ENCODE data around the gene GNAL. TPM values are rescaled to one million over a fixed set of nuclear protein-coding genes. Genes with fewer than 3 reads are reported as not detected.

Gene GNAL
- total RNA-seq, 3 donors from 2014 or later (not counting 1 experiment from before 2014, with no cell fraction given), result 10.9 to 15.0 (median 12.6) TPM

GRCh38 chr18:11808001-11808855 lies 119.2 kb downstream of the GNAL start:
- Mint-ChIP-seq H3K27me3 (ENCODE audit: low read depth in 2 of 2) (no peaks in the 10 kb centered on the region), H3K36me3 (no peaks in the 10 kb centered on the region), H3K27ac (no peak overlapping the region), H3K9me3 (no peaks in the 10 kb centered on the region), H3K4me3 (no peak overlapping the region), H3K4me1 (peaks cover 10 to 13% of the 10 kb centered on the region in 2 donors)
- Histone ChIP-seq H3K27ac (ENCODE audit: low read length) (no peak overlapping the region), H3K4me3 (ENCODE audit: low read length) (no peak overlapping the region), H3K36me3 (ENCODE audit: control insufficient read depth, insufficient read depth, low read length) (no peaks in the 10 kb centered on the region), H3K9me3 (ENCODE audit: control insufficient read depth, insufficient read depth, low read length) (no peaks in the 10 kb centered on the region), H3K4me1 (ENCODE audit: control insufficient read depth, insufficient read depth, low read length) (no peaks in the 10 kb centered on the region), H3K27me3 (ENCODE audit: control insufficient read depth, insufficient read depth, low read length) (no peaks in the 10 kb centered on the region)
- DNase-seq (no peak), ATAC-seq (no peak)
- TF ChIP-seq CTCF (IDR thresholded peaks at IDR 0.05), result no peak
- intact Hi-C loops (cut with micrococcal nuclease), result loop anchor here (5.0 kb wide), 2 partner anchors 44 to 46 kb away; partner anchors contain the start of gene CHMP1B
- WGBS (ENCODE audit: insufficient coverage), result 85% methylated on average over 11 of the region's 11 CpGs

- no peaks in the 10 kb centered on the region for H3K4me1 ChIP-seq (ENCODE audit: control insufficient read depth, insufficient read depth, low read length)
- no peaks in the 10 kb centered on the region for H3K27me3 ChIP-seq (ENCODE audit: control insufficient read depth, insufficient read depth, low read length)
- Mint-ChIP-seq H3K4me1 (peaks cover 10 to 13% of the 10 kb centered on the region in 2 donors), H3K27ac (no peak overlapping the region), H3K9me3 (no peaks in the 10 kb centered on the region), H3K27me3 (ENCODE audit: low read depth in 2 of 2) (no peaks in the 10 kb centered on the region), H3K36me3 (no peaks in the 10 kb centered on the region), H3K4me3 (no peak overlapping the region)
- DNase-seq (no peak), ATAC-seq (no peak)
- no peaks in the 10 kb centered on the region for H3K36me3 ChIP-seq (ENCODE audit: control insufficient read depth, insufficient read depth, low read length)
- no peak for TF ChIP-seq CTCF (IDR thresholded peaks at IDR 0.05)
- no peaks in the 10 kb centered on the region for H3K9me3 ChIP-seq (ENCODE audit: control insufficient read depth, insufficient read depth, low read length)
- H3K27ac ChIP-seq (ENCODE audit: low read length), result no peak overlapping the region
- intact Hi-C loops (cut with micrococcal nuclease), result loop anchor here (5.0 kb wide), 2 partner anchors 42 to 48 kb away; partner anchors contain the start of gene CHMP1B
- no peak overlapping the region for H3K4me3 ChIP-seq (ENCODE audit: low read length)
- WGBS (ENCODE audit: insufficient coverage), result 92% methylated on average over 6 of the region's 6 CpGs
These were observed 120.8 kb downstream of the GNAL start for GRCh38 chr18:11809895-11810294.

GRCh38 chr18:11810379-11810778 lies 121.3 kb downstream of the GNAL start:
- TF ChIP-seq CTCF (IDR thresholded peaks at IDR 0.05), result no peak
- Mint-ChIP-seq H3K9me3 (no peaks in the 10 kb centered on the region), H3K36me3 (no peaks in the 10 kb centered on the region), H3K27me3 (ENCODE audit: low read depth in 2 of 2) (no peaks in the 10 kb centered on the region), H3K4me1 (peaks cover 10 to 13% of the 10 kb centered on the region in 2 donors), H3K4me3 (no peak overlapping the region), H3K27ac (no peak overlapping the region)
- no peaks in the 10 kb centered on the region for H3K36me3 ChIP-seq (ENCODE audit: control insufficient read depth, insufficient read depth, low read length)
- intact Hi-C loops (cut with micrococcal nuclease), result no loop called here
- no peak overlapping the region for H3K4me3 ChIP-seq (ENCODE audit: low read length)
- DNase-seq, result no peak
- WGBS (ENCODE audit: insufficient coverage), result 92% methylated on average over 3 of the region's 3 CpGs
- no peak overlapping the region for H3K27ac ChIP-seq (ENCODE audit: low read length)
- H3K9me3 ChIP-seq (ENCODE audit: control insufficient read depth, insufficient read depth, low read length), result no peaks in the 10 kb centered on the region
- no peak for ATAC-seq
- H3K4me1 ChIP-seq (ENCODE audit: control insufficient read depth, insufficient read depth, low read length), result no peaks in the 10 kb centered on the region
- no peaks in the 10 kb centered on the region for H3K27me3 ChIP-seq (ENCODE audit: control insufficient read depth, insufficient read depth, low read length)

All from natural killer cell (primary cell).